WTC11 (cell line): ENCODE data around the gene NHSL2. TPM values are rescaled to one million over a fixed set of nuclear protein-coding genes. Genes with fewer than 3 reads are reported as not detected.

Experiments used
- ATAC-seq: fragments of 200-7000 bp; cut with Tn5 transposase; 2 replicates; pipeline ENCODE4 v1.10.0; 2021; ENCODE audit warnings: mild to moderate bottlenecking, moderate library complexity
- CTCF ChIA-PET: fragments of 300-600 bp; sonication (Branson Sonifier 250); formaldehyde crosslinking; loops from one replicate; lab custom pipeline; 2021; ENCODE audit warnings: antibody characterized with exemption; lab: Charles Lee
- POLR2A ChIA-PET: fragments of 350-600 bp; sonication (Branson Sonifier 250); formaldehyde crosslinking; loops from one replicate; lab custom pipeline; 2021; ENCODE audit warnings: antibody characterized with exemption; lab: Charles Lee
- DNase-seq: peaks from one replicate; pipeline ENCODE4 v3.0.0; 2021; ENCODE audit warnings: low spot score
- H3K27ac Mint-ChIP-seq: 2 replicates; pipeline ENCODE4 v1.8.0; 2021; ENCODE audit warnings: mixed read lengths
- H3K27me3 Mint-ChIP-seq: 2 replicates; pipeline ENCODE4 v1.8.0; 2021; ENCODE audit warnings: low read depth, mild to moderate bottlenecking, moderate library complexity, mixed read lengths
- H3K36me3 Mint-ChIP-seq: 2 replicates; pipeline ENCODE4 v1.8.0; 2021; ENCODE audit warnings: mixed read lengths
- H3K4me1 Mint-ChIP-seq: 2 replicates; pipeline ENCODE4 v1.8.0; 2022; ENCODE audit warnings: mixed read lengths
- H3K4me3 Mint-ChIP-seq: 2 replicates; pipeline ENCODE4 v1.8.0; 2021; ENCODE audit warnings: mild to moderate bottlenecking, moderate library complexity, mixed read lengths
- H3K9me3 Mint-ChIP-seq: 2 replicates; pipeline ENCODE4 v1.8.0; 2021; ENCODE audit warnings: mixed read lengths
- AFF4 ChIP-seq: sonication (generic); formaldehyde crosslinking; IDR thresholded peaks from 2 replicates; pipeline ENCODE4 v1.8.1; 2023; ENCODE audit warnings: mild to moderate bottlenecking, missing genetic modification reagents, borderline replicate concordance
- CTCF ChIP-seq: fragments of 200-600 bp; IDR thresholded peaks from 2 replicates; pipeline ENCODE4 v1.8.0; 2022; ENCODE audit warnings: antibody characterized with exemption
- EMX1 ChIP-seq: fragments of 250-450 bp; sonication (Bioruptor Pico); IDR thresholded peaks from 2 replicates; pipeline ENCODE4 v1.8.0; 2021; ENCODE audit warnings: mild to moderate bottlenecking
- FOXK1 ChIP-seq: sonication (generic); formaldehyde crosslinking; IDR thresholded peaks from 2 replicates; pipeline ENCODE4 v1.8.0; 2022; ENCODE audit warnings: mild to moderate bottlenecking, moderate library complexity, missing genetic modification reagents
- FOXP1 ChIP-seq: sonication (generic); formaldehyde crosslinking; IDR thresholded peaks from 2 replicates; pipeline ENCODE4 v1.8.0; 2022; ENCODE audit warnings: missing genetic modification reagents, mild to moderate bottlenecking, moderate library complexity, borderline replicate concordance
- GRHL2 ChIP-seq: fragments of 250-450 bp; sonication (Bioruptor Pico); IDR thresholded peaks from 2 replicates; pipeline ENCODE4 v1.8.0; 2022; ENCODE audit warnings: mild to moderate bottlenecking, moderate library complexity; ENCODE audit not compliant: insufficient replicate concordance, severe bottlenecking
- SMAD3 ChIP-seq: sonication (generic); formaldehyde crosslinking; IDR thresholded peaks from 2 replicates; pipeline ENCODE4 v1.8.0; 2022; ENCODE audit warnings: missing genetic modification reagents, mild to moderate bottlenecking, borderline replicate concordance
- TP53 ChIP-seq: sonication (generic); formaldehyde crosslinking; IDR thresholded peaks from 2 replicates; pipeline ENCODE4 v1.8.1; 2023; ENCODE audit warnings: mild to moderate bottlenecking, missing genetic modification reagents
- ZNF671 ChIP-seq: fragments of 250-450 bp; sonication (Bioruptor Pico); IDR thresholded peaks from 2 replicates; pipeline ENCODE4 v1.8.0; 2021; ENCODE audit warnings: mild to moderate bottlenecking
- total RNA-seq: library from RNA; stranded (reverse); gene quantifications from 3 replicates; pipeline ENCODE4 v1.2.3, GENCODE V29; 2021
- TF ChIP-seq, protein P1 (sequence below): sonication (generic); formaldehyde crosslinking; IDR thresholded peaks from 2 replicates; pipeline ENCODE4 v1.8.0; 2022; ENCODE audit warnings: missing genetic modification reagents
- TF ChIP-seq, protein P2 (sequence below): sonication (generic); formaldehyde crosslinking; IDR thresholded peaks from 2 replicates; pipeline ENCODE4 v1.8.1; 2022; ENCODE audit warnings: mild to moderate bottlenecking, moderate library complexity, missing genetic modification reagents
- TF ChIP-seq, protein P3 (sequence below): sonication (generic); formaldehyde crosslinking; IDR thresholded peaks from 2 replicates; pipeline ENCODE4 v1.8.0; 2023; ENCODE audit warnings: mild to moderate bottlenecking, missing genetic modification reagents
- TF ChIP-seq, protein P4 (sequence below): sonication (generic); formaldehyde crosslinking; conservative IDR thresholded peaks from 2 replicates; pipeline ENCODE4 v1.8.1; 2023; ENCODE audit warnings: mild to moderate bottlenecking, low read depth, missing genetic modification reagents, moderate library complexity
- TF ChIP-seq, protein P5 (sequence below): sonication (generic); formaldehyde crosslinking; IDR thresholded peaks from 2 replicates; pipeline ENCODE4 v1.8.0; 2023; ENCODE audit warnings: missing genetic modification reagents, mild to moderate bottlenecking, borderline replicate concordance

NHSL2 gene
- total RNA-seq, 1 experiment from 2014 or later = 7.9 TPM

GRCh38 chrX:72095370-72095769 lies 184.7 kb downstream of the NHSL2 start:
- CTCF ChIA-PET = interaction anchor here (0.6 kb wide), 1 partner anchor 50 kb away, joined by 3 read pairs; no protein-coding TSS in a partner anchor
- H3K27ac Mint-ChIP-seq = no peak overlapping the region
- POLR2A ChIA-PET = no interaction called here
- TF ChIP-seq FOXK1 (CRISPR knock-in tag) (no peak), AFF4 (CRISPR knock-in tag) (no peak)
- H3K36me3 Mint-ChIP-seq = no peaks in the 10 kb centered on the region
- H3K4me3 Mint-ChIP-seq = no peak overlapping the region
- H3K9me3 Mint-ChIP-seq = no peaks in the 10 kb centered on the region
- ATAC-seq (no peak), DNase-seq (no peak)
- H3K27me3 Mint-ChIP-seq = no peaks in the 10 kb centered on the region
- peaks cover 22% of the 10 kb centered on the region for H3K4me1 Mint-ChIP-seq

DNA sequence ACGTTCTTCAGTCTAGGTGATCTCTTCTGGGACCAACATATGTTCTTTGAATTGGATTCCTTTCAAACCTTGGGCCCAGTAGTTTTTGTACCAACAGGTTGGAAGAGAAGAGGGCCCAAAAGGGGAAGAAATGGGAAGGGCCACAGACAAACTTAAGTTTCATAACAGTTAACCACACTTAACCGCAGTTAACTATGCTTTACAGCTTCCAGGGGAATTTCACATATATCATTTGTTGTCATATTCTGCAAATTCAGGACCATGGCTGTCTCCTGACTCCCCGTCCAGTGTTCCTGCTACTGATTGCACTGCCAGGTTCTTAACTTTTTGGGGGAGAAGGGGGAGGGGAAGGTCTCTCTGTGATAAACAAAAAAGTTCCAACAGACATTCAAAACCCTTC lies 186.5 kb downstream of the NHSL2 start:
- no peak for DNase-seq
- Mint-ChIP-seq H3K27me3 (no peaks in the 10 kb centered on the region), H3K4me3 (no peak overlapping the region), H3K9me3 (no peaks in the 10 kb centered on the region), H3K4me1 (peaks cover 38% of the 10 kb centered on the region), H3K36me3 (no peaks in the 10 kb centered on the region), H3K27ac (no peak overlapping the region)
- ChIA-PET CTCF (no interaction called here), POLR2A (no interaction called here)
- ATAC-seq = no peak
- TF ChIP-seq, protein P1, sequence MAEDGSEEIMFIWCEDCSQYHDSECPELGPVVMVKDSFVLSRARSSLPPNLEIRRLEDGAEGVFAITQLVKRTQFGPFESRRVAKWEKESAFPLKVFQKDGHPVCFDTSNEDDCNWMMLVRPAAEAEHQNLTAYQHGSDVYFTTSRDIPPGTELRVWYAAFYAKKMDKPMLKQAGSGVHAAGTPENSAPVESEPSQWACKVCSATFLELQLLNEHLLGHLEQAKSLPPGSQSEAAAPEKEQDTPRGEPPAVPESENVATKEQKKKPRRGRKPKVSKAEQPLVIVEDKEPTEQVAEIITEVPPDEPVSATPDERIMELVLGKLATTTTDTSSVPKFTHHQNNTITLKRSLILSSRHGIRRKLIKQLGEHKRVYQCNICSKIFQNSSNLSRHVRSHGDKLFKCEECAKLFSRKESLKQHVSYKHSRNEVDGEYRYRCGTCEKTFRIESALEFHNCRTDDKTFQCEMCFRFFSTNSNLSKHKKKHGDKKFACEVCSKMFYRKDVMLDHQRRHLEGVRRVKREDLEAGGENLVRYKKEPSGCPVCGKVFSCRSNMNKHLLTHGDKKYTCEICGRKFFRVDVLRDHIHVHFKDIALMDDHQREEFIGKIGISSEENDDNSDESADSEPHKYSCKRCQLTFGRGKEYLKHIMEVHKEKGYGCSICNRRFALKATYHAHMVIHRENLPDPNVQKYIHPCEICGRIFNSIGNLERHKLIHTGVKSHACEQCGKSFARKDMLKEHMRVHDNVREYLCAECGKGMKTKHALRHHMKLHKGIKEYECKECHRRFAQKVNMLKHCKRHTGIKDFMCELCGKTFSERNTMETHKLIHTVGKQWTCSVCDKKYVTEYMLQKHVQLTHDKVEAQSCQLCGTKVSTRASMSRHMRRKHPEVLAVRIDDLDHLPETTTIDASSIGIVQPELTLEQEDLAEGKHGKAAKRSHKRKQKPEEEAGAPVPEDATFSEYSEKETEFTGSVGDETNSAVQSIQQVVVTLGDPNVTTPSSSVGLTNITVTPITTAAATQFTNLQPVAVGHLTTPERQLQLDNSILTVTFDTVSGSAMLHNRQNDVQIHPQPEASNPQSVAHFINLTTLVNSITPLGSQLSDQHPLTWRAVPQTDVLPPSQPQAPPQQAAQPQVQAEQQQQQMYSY (CRISPR knock-in tag) = no peak
- TF ChIP-seq EMX1 (CRISPR knock-in tag) (no peak), CTCF (no peak), GRHL2 (CRISPR knock-in tag) (no peak), ZNF671 (no peak), TP53 (CRISPR knock-in tag) (no peak), SMAD3 (no peak), FOXP1 (no peak)
- TF ChIP-seq, protein P2, sequence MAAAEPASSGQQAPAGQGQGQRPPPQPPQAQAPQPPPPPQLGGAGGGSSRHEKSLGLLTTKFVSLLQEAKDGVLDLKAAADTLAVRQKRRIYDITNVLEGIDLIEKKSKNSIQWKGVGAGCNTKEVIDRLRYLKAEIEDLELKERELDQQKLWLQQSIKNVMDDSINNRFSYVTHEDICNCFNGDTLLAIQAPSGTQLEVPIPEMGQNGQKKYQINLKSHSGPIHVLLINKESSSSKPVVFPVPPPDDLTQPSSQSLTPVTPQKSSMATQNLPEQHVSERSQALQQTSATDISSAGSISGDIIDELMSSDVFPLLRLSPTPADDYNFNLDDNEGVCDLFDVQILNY (CRISPR knock-in tag) = no peak
- TF ChIP-seq, protein P3, sequence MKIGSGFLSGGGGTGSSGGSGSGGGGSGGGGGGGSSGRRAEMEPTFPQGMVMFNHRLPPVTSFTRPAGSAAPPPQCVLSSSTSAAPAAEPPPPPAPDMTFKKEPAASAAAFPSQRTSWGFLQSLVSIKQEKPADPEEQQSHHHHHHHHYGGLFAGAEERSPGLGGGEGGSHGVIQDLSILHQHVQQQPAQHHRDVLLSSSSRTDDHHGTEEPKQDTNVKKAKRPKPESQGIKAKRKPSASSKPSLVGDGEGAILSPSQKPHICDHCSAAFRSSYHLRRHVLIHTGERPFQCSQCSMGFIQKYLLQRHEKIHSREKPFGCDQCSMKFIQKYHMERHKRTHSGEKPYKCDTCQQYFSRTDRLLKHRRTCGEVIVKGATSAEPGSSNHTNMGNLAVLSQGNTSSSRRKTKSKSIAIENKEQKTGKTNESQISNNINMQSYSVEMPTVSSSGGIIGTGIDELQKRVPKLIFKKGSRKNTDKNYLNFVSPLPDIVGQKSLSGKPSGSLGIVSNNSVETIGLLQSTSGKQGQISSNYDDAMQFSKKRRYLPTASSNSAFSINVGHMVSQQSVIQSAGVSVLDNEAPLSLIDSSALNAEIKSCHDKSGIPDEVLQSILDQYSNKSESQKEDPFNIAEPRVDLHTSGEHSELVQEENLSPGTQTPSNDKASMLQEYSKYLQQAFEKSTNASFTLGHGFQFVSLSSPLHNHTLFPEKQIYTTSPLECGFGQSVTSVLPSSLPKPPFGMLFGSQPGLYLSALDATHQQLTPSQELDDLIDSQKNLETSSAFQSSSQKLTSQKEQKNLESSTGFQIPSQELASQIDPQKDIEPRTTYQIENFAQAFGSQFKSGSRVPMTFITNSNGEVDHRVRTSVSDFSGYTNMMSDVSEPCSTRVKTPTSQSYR (CRISPR knock-in tag) = no peak
- TF ChIP-seq, protein P4, sequence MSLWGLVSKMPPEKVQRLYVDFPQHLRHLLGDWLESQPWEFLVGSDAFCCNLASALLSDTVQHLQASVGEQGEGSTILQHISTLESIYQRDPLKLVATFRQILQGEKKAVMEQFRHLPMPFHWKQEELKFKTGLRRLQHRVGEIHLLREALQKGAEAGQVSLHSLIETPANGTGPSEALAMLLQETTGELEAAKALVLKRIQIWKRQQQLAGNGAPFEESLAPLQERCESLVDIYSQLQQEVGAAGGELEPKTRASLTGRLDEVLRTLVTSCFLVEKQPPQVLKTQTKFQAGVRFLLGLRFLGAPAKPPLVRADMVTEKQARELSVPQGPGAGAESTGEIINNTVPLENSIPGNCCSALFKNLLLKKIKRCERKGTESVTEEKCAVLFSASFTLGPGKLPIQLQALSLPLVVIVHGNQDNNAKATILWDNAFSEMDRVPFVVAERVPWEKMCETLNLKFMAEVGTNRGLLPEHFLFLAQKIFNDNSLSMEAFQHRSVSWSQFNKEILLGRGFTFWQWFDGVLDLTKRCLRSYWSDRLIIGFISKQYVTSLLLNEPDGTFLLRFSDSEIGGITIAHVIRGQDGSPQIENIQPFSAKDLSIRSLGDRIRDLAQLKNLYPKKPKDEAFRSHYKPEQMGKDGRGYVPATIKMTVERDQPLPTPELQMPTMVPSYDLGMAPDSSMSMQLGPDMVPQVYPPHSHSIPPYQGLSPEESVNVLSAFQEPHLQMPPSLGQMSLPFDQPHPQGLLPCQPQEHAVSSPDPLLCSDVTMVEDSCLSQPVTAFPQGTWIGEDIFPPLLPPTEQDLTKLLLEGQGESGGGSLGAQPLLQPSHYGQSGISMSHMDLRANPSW (CRISPR knock-in tag) = no peak
- TF ChIP-seq, protein P5, sequence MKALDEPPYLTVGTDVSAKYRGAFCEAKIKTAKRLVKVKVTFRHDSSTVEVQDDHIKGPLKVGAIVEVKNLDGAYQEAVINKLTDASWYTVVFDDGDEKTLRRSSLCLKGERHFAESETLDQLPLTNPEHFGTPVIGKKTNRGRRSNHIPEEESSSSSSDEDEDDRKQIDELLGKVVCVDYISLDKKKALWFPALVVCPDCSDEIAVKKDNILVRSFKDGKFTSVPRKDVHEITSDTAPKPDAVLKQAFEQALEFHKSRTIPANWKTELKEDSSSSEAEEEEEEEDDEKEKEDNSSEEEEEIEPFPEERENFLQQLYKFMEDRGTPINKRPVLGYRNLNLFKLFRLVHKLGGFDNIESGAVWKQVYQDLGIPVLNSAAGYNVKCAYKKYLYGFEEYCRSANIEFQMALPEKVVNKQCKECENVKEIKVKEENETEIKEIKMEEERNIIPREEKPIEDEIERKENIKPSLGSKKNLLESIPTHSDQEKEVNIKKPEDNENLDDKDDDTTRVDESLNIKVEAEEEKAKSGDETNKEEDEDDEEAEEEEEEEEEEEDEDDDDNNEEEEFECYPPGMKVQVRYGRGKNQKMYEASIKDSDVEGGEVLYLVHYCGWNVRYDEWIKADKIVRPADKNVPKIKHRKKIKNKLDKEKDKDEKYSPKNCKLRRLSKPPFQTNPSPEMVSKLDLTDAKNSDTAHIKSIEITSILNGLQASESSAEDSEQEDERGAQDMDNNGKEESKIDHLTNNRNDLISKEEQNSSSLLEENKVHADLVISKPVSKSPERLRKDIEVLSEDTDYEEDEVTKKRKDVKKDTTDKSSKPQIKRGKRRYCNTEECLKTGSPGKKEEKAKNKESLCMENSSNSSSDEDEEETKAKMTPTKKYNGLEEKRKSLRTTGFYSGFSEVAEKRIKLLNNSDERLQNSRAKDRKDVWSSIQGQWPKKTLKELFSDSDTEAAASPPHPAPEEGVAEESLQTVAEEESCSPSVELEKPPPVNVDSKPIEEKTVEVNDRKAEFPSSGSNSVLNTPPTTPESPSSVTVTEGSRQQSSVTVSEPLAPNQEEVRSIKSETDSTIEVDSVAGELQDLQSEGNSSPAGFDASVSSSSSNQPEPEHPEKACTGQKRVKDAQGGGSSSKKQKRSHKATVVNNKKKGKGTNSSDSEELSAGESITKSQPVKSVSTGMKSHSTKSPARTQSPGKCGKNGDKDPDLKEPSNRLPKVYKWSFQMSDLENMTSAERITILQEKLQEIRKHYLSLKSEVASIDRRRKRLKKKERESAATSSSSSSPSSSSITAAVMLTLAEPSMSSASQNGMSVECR = no peak
